Epithelial cell of prostate (primary cell): ENCODE data around the gene DIO1.

Experiments used
- DNase-seq: peaks from one replicate; pipeline ENCODE4 v3.0.0-alpha.2; 2011; ENCODE audit warnings: low read depth, low spot score
- H3K27ac ChIP-seq: fragments of 450-650 bp; 2 replicates; pipeline ENCODE4 v1.5.1; 2017; ENCODE audit warnings: mild to moderate bottlenecking

Gene DIO1

DNA sequence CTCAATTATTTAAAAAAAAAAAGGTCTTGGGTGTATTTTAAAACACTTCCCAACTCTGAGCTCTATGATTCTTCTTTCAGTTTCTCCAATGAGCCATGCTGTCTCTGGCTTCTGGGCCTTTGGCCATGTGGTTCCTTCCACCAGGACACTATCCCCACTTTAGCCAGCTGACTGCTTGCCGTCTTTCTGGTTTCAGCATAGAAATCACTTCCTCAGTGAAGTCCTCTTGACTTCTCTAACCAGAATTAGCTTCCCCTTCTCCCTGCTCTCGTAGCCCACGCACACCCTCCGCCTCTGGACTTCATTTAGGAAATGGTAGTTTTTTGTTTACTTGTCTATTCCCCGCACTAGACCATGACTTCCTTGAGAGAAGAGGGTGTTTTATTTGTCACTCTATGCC lies 1.1 kb upstream of the DIO1 start:
- H3K27ac ChIP-seq: no peak overlapping the region
- no peak for DNase-seq

DNA sequence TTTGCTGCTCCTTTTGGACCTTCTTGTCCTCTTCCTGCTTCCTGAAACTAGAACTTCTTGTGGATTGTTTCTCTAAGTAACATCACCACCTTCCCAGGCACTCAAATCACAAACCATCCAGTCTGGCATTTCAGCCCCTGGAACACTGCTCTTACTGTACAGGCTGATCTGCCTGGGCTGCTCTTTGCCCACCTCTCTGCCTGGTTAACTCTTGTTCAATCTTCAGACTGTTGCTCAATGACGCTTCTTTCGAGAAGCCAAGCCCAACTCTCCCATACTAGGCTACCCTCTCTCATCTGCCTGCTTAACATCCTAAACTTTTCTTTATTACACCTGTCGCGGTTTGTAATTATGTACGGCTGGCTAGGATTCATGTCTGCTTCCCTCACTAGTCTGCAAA lies 657 bp downstream of the DIO1 start:
- no peak overlapping the region for H3K27ac ChIP-seq
- no peak for DNase-seq

DNA sequence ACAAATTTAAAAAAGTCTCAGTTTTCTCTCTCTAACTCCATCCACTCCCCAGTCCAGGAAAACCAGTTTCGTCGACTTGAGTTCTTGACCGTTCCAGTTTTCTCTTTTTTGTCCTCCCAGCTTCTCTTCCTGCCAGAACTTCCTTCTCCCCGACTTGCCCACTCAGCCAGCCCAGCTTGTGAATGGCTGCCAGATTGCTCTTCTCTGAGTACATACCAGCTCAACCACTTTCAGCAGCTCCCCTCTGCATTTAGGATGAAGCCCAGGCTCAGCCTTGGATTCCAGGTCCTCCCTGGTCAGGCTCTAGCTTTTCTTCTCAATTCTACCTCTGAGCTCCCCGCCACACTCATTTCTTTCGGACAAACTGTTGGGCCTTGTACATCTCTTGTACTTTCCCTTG lies 1.4 kb downstream of the DIO1 start:
- no peak for DNase-seq
- H3K27ac ChIP-seq: no peak overlapping the region

DNA sequence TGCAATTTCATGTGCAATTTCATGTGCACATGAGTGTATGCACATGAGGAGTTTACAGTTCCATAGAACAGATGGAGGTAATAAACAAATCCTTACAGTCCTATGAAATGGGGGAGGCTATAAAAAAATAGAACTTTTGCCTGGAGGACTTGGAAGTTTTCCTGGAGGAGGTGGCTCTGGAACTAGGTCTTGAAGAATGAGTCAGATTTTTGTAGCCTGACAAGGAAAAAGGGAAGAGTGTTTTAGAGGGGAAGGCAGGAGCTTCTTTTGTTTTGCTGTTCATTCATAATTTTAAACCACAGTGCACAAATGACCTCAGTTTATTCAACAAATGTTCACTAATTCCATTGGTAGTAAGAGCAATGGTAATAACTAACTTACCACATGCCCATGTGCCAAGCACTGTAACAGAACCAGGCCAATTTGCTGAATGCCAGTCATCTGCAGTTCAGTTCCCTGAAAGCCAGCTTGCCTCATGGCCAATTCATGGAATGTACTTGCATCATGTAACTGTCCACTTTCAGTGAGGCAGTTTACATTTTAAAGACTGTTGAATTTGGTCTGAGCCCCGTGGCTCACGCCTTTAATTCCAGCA lies 2.7 kb downstream of the DIO1 start:
- no peak for DNase-seq

DNA sequence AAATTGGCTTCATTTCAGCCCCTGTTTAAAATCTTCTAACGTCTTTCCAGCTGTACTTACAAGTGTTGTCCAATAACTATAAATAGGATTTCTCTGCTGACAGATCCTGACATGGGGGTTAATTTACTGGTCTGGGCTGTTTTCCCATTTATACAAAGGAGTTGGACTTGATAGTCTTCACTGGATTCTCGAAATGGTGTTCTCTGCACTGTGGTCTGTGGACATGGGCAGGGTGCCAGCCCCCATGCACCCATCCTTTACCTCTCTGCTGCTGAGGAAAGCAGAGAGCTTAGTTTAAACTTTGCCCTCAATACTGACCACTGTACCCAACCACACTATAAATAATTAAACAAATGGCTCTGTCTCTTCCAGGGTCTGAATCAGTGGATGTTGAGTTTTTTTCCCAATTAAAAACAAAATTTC lies 5.2 kb downstream of the DIO1 start:
- H3K27ac ChIP-seq: no peak overlapping the region
- no peak for DNase-seq

More for the DNA sequence above, 2.7 kb downstream of the DIO1 start:
- H3K27ac ChIP-seq: peak overlapping the region; percentile 40

DNA sequence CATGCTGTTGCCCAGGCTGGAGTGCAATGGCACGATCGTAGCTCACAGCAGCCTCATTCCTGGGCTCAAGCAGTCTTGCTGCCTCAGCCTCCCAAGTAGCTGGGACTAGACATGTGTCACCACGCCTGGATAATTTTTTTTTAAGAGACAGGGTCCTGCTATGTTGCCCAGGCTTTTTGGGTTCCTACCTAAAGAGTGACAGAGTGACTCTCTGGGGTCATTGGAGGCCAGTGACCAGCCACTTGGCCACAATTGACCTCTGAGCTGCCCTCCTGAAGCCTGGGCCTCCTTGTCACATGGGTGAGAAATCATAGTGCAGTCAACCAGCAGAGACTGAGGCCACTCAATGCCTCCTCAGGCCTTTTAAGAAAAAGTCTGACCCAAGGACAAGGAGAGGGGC lies 5.7 kb downstream of the DIO1 start:
- DNase-seq: no peak

DNA sequence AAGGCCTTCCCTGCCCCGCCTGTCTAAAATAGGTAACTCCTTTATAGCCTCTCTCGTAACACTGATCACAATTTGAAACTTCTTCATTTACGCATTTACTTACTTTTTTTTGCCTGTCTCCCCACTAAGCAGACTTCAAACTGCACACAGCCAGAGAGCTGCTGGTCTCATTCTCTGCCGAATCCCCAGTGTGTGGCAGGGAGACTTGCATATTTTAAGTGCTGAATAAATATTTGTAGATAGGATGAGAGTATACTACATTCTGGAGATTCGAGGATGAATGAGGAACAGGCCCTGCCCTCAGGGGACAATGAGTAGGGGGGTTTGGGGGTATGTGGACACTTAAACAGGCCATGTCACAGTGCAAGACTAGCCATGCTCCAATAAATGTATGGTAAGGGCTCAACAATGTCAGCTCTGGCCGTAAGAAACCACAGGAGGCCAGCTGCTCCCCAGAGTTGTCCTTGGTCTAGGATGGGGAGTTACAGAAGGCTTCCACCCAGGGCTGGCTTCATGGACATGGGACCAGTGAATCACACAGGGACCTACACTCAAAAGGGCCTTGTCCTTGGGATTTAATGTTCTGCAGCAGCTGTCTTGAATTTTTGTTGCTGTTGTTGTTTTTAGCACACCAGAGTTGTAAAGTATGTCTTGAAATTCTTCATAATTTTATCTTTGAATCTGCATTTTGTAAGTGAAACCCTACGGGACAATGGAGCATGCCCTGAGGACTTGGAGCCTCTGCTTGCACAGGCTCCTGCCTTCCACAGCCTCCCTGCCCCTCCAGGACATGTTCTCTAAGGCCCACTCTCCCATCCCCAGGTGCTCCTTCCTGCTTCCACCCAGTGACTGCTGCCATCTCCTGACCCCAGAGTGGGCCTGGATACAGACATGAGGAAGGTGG lies 8.5 kb downstream of the DIO1 start:
- no peak overlapping the region for H3K27ac ChIP-seq
- no peak for DNase-seq

More for the DNA sequence above, 5.7 kb downstream of the DIO1 start:
- no peak overlapping the region for H3K27ac ChIP-seq

DNA sequence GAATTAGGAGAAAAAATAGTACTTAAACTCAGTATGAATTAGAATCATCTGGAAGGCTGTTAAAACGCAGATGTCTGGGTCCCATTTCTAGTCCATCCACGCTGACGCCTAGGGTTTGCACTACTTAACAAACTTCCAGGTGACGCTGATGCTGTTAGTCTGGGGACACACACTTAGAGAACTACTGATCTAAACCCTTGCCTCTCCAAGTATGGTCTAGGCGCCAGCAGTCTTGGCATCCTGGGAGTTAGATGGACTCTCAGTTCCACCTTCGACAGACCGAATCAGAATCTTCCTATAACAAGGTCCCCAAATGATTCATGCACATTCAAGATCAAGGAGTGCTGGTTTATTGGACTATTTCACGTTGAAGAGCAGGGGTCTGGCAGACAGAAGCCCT lies 11.5 kb downstream of the DIO1 start:
- DNase-seq: no peak
- no peak overlapping the region for H3K27ac ChIP-seq

DNA sequence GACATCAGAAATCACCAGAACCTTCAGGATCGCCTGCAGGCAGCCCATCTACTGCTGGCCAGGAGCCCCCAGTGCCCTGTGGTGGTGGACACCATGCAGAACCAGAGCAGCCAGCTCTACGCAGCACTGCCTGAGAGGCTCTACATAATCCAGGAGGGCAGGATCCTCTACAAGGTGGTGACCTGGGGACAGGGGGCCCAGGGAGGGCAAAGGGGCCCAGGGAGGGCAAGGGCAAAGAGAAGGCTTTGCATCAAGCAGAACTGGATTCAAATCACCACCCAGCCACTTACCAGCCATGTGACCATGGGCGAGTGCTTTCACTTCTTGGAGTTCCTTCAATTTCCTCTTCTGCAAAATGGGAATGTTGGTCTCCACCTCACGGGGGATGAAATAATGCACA lies 12.1 kb downstream of the DIO1 start:
- no peak overlapping the region for H3K27ac ChIP-seq
- no peak for DNase-seq

DNA sequence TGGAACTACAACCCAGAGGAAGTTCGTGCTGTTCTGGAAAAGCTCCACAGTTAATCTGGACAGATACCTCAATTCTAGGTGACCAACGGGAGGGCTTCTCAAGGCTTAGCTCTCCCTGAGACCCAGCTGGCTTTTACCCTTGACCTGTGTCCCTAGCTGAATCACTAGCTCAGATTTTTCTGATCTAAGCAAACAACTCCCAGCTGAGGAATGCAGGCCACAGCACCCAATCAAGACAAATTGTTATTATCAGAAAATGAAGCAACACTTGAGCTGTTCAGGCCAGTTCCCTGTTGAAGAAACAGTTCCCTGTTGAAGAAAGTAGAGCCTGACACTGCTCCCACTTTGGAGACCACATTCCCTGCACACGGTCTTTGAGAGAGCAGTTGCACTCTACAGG lies 16.0 kb downstream of the DIO1 start:
- peak overlapping the region; percentile 23 for H3K27ac ChIP-seq
- no peak for DNase-seq

DNA sequence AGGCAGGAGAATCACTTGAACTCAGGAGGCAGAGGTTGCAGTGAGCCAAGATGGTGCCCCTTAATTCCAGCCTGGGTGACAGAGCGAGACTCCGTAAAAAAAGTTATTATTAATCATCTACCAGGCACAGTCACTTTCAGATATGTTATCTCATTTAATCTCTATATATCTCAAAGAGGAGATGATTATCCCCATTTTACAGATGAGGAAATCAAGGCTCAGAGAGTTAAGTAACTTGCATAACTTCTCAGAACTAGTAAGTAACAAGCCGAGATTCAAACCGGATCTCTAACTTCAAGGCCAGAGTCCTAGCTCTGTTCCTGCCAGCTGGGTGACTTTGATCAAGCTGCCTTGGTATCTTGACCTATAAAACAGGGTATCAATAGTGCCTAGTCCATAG lies 17.5 kb downstream of the DIO1 start:
- H3K27ac ChIP-seq: no peak overlapping the region
- no peak for DNase-seq

DNA sequence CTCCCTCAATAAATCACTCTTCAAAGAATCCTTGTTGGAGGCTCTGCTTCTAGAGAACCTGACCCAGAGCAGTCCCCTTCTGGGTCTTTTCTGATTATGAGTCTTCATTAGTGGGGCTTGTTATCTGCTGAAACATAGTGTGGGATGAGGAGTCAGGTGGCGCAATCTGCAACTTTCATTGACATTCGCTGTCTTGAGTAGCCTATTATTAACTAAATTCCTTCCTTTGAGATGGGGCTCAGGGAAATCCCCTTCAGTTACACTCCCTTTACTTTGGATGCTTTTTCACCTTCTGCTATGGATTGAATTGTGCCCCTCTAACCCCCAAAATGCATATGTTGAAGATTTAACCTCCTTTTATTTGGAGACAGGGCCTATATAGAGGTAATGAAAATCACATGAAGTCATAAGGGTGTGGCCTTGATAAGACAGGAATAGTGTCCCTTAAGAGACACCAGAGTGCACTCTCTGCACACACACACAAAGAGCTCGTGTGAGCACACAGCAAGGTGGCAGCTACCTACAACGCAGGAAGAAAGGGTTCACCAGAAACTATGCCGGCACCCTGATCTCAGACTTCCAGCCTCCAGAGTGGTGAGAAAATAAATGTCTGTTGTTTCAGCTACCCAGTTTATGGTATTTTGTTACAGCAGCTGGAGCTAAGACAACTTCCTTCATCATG lies 19.5 kb downstream of the DIO1 start:
- no peak for DNase-seq

DNA sequence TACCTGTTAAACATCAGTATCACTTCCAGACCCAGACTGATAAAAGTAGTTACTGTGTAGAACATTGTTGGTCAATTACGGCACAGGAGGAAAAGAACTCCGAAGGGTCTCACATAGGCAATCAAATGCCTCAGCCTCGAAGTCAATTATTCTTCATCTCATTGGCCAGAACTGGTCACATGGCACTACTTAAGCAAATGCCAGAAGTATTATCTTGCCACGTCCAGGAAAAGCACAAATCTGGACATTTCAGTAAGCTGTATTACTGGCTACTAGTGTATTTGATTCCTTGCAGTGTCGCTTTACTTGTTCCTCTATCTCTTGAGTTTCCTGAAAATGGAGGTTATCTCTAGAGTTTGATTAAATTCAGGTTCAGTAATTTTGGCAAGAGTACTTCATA lies 24.4 kb downstream of the DIO1 start:
- no peak overlapping the region for H3K27ac ChIP-seq
- no peak for DNase-seq

More for the DNA sequence above, 19.5 kb downstream of the DIO1 start:
- no peak overlapping the region for H3K27ac ChIP-seq

DNA sequence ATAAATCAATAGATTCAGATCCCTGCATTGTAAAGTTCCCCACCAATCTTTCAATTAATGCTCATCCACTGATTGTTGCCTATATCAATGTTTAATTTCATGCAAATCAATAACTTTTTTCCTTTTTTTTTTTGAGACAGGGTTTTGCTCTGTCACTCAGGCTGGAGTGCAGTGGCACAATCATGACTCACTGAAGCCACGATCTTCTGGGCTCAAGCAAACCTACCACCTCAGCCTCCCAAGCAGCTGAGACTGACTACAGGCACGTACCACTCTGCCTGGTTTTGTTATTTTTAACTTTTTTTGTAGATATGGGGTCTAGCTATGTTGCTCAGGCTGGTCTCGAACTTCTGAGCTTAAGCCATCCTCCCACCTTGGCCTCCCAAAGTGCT lies 25.7 kb downstream of the DIO1 start:
- DNase-seq: no peak
- H3K27ac ChIP-seq: no peak overlapping the region

DNA sequence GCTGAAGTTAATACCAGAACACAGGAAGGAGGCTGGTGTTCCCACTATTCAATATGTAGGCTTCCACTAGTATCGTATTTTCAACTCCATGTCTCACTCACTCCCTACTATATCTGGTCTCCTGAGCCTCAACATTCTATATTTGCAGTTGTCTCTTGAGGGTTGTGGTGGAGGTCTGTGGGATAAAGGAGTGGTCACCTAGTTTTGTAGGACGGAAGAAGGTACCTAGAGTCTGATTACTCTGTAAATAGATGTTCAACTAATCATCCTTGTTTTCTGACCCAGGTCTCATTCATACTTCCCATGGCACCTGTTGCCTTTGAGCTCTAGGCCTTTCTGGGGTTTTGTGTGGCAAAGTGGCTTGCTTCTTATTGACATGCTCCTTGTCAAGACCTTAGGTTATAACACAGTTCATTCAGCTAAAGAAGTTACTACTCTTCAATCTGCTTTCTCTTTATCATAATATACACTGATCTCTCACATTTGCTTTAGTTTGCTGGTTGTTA lies 33.4 kb downstream of the DIO1 start:
- no peak for DNase-seq
- H3K27ac ChIP-seq: no peak overlapping the region

DNA sequence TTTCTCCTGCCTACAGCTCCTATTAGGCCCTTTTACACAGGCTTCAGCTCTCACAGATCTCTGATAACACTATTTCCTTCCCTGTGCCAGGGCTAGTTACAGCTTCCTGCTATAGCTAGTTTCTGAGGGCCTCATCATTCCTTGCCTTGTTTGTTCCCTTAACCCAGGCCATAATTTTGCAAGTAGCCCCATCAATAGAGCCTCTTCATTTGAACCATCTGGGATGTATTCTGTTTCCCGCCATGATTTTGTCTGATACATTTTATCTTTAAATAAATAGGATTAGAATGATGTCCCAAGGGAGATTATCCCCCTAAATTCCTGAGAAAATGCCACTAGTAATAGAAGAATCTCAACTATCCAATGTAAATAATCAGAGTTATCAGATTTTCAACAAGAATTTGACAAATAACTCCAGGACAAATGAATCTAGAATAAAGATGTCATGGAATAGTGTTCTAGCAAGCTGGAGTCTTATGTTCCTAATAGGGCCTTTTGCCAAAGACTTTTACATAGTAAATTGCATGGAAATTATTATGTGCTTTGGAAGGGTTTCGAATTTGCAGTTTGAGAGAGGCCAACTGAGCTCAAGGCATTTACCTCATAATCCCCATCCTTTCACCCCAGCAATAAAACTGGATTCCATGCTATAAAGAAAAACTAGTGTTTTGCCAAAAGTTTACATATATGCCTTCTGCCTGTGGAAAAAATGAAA lies 35.4 kb downstream of the DIO1 start:
- no peak overlapping the region for H3K27ac ChIP-seq
- no peak for DNase-seq

DNA sequence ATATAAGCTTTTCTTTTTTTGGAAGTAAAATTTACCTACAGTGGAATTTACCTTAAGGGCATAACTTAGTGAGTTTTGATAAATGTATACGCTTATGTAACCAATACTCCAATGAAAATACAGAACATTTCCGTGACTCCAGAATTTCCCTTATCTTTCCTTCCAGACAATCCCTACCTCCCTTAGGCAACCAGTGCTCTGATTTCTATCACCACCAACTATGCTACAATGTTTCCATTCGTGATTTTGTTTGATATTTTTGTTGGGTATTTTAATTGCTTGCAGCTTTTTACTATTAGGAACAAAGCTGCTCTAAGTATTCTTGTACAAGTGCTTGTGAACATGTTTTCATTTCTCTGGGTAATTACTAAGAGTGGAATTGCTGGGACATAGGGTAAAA lies 36.9 kb downstream of the DIO1 start:
- H3K27ac ChIP-seq: no peak overlapping the region
- DNase-seq: no peak

DNA sequence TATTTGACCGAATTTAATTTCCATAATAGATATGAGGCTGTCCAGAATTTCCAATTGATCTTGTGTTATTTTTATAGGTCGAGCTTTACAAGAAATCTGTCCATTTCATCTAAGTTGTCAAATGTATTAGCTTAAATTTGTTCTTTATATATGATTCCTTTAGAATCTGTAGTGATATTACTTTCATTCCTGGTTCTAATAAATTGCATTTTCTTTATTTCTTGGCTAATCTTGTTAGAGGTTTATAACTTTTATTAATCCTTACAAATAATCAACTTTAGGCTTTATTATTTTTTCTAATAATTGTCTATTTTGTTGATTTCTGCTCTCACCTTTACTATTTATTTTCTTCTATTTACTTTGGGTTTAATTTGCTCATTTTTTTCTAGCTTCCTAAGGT lies 37.5 kb downstream of the DIO1 start:
- no peak overlapping the region for H3K27ac ChIP-seq

DNA sequence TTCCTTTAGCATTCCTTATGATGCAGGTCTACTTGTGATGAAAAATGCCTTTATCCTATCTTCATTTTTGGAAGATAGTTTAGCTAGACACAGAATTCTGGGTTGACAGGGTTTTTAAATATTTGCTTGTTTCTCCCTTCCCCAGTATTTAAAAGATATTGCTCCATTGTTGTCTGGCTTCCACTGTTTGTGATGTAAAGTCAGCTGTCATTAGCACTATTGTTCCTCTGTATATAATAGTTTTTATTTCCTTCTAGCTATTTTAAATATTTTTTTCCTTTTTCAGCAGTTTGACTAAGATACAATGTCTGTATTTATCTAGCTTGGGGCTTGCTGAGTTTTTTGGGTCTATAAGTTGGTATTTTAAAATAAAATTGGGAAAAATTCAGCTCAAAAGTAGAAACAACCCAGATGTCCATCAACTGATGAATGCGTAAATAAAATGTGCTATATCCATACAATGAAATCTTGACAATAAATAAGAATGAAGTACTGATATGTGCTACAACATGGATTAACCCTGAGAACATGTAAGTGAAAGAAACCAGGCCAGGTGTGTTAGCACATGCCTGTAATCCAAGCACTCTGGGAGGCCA lies 40.3 kb downstream of the DIO1 start:
- H3K27ac ChIP-seq: no peak overlapping the region
- no peak for DNase-seq

More for the DNA sequence above, 37.5 kb downstream of the DIO1 start:
- DNase-seq: no peak

DNA sequence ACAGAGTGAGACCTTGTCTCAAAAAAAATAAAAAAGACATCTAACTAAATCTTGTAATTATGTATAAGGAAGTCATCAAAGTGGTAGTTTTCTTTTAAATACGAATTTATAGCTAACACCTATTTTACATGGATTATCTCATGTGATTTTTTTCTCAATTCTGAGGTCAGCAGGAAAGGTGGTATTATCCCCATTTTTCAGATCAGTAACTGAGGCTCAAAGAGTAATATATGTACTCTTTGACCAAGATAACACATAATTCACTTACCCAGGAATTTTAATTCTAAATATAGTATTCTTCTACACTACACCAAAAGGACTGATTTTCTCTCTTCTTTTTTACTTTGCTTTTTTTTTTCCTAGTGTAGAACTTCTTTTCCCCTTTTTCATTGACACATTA lies 42.4 kb downstream of the DIO1 start:
- DNase-seq: no peak
- H3K27ac ChIP-seq: no peak overlapping the region
